ENCODE results near the gene MUS81.

- TF ChIP-seq CTCF (IDR thresholded peaks at IDR 0.05; ENCODE audit: borderline replicate concordance, extremely low read depth, low read length, poor library complexity, severe bottlenecking) (no peak), EZH2 (IDR thresholded peaks at IDR 0.05; ENCODE audit: borderline replicate concordance, low read depth, low read length, severe bottlenecking) (no peak)
These were observed 10.9 kb upstream of the MUS81 start for GRCh38 chr11:65849366-65849765.
